Left ventricle myocardium inferior (tissue), 1 donor: ENCODE results near the gene ISM1. TPM values are rescaled to one million over a fixed set of nuclear protein-coding genes. Genes with fewer than 3 reads are reported as not detected.

Experiments used
- DNase-seq: peaks from one replicate; pipeline ENCODE4 v3.0.0-alpha.2; 2020
- H3K27ac ChIP-seq: fragments of 200-600 bp; replicated peaks from 2 replicates; pipeline ENCODE4 v1.8.0; 2021
- H3K27me3 ChIP-seq: fragments of 200-600 bp; 2 replicates; pipeline ENCODE4 v1.8.0; 2021; ENCODE audit warnings: low read depth
- H3K36me3 ChIP-seq: fragments of 200-600 bp; 2 replicates; pipeline ENCODE4 v1.8.0; 2021
- H3K4me1 ChIP-seq: fragments of 200-600 bp; 2 replicates; pipeline ENCODE4 v1.8.0; 2021
- H3K4me3 ChIP-seq: fragments of 200-600 bp; 2 replicates; pipeline ENCODE4 v1.8.0; 2021; ENCODE audit warnings: mild to moderate bottlenecking, moderate library complexity
- H3K9me3 ChIP-seq: fragments of 200-600 bp; replicated peaks from 2 replicates; pipeline ENCODE4 v1.8.0; 2021
- CTCF ChIP-seq: fragments of 200-600 bp; IDR thresholded peaks from 2 replicates; pipeline ENCODE4 v1.8.0; 2021; ENCODE audit warnings: antibody characterized with exemption, mild to moderate bottlenecking, borderline replicate concordance
- intact Hi-C: fragments of 100-400 bp; cut with micrococcal nuclease; formaldehyde crosslinking; loops from one replicate; pipeline ENCODE4 v1.11.0; 2022
- total RNA-seq: library from RNA; stranded (reverse); fragmentation: NEBNext Ultra II Directional; extraction: Animal tissue kit (Norgen Biotek cat#: 25700); gene quantifications from one replicate; pipeline ENCODE4 v1.2.1, GENCODE V29; 2021
- donor health status: DM: no; HTN: yes; CAD: no; lungs with severe emphysema.

The ISM1 gene
- total RNA-seq, 1 donor from 2014 or later: 1.3 TPM

GRCh38 chr20:13205425-13205824 lies 15.6 kb upstream of the ISM1 start:
- no peak overlapping the region for H3K4me3 ChIP-seq
- no peak for DNase-seq
- no peaks in the 10 kb centered on the region for H3K4me1 ChIP-seq
- intact Hi-C loops: no loop called here
- H3K9me3 ChIP-seq: no peaks in the 10 kb centered on the region
- H3K27ac ChIP-seq: no peak overlapping the region
- peaks cover 3% of the 10 kb centered on the region for H3K27me3 ChIP-seq
- TF ChIP-seq CTCF: no peak
- no peaks in the 10 kb centered on the region for H3K36me3 ChIP-seq

DNA sequence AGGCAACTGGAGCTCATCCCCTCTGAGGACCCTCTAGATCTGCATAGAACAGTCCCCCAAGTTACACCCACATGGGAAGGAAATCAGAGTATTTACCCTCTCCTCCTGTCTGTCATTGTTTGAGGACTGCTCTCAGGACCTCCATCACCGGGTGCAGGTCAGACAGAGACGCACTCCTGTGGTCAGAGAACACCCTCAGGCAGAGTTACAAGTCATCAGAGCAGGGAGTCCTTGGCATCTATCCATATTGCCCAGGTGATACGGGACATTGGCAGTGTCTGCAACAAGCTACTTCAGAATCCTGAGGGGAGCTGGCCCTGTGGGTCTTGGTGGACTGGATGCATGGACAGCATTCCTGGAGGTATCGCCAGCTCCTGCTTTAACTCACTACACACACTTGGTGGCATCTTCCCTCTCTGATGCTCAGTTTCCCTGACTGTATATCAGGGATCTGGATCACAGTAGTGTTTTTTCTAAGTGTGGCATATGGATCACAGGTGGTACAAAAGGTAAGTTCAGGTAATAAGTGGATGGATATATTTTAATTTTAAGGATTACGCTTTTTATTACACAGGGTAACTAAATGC lies 15.1 kb upstream of the ISM1 start:
- intact Hi-C loops: no loop called here
- H3K27ac ChIP-seq: no peak overlapping the region
- no peaks in the 10 kb centered on the region for H3K4me1 ChIP-seq
- H3K9me3 ChIP-seq: no peaks in the 10 kb centered on the region
- peaks cover 3% of the 10 kb centered on the region for H3K27me3 ChIP-seq
- no peaks in the 10 kb centered on the region for H3K36me3 ChIP-seq
- no peak for TF ChIP-seq CTCF
- DNase-seq: no peak
- H3K4me3 ChIP-seq: no peak overlapping the region

- intact Hi-C loops: no loop called here
These were observed 14.1 kb upstream of the ISM1 start for GRCh38 chr20:13207016-13207415.

GRCh38 chr20:13211956-13212618 lies 9.0 kb upstream of the ISM1 start:
- intact Hi-C loops: no loop called here
- DNase-seq: no peak
- no peaks in the 10 kb centered on the region for H3K9me3 ChIP-seq
- H3K36me3 ChIP-seq: no peaks in the 10 kb centered on the region
- TF ChIP-seq CTCF: no peak
- no peaks in the 10 kb centered on the region for H3K4me1 ChIP-seq
- no peak overlapping the region for H3K27ac ChIP-seq
- peaks cover 28% of the 10 kb centered on the region for H3K27me3 ChIP-seq
- H3K4me3 ChIP-seq: no peak overlapping the region

More at GRCh38 chr20:13207016-13207415, 14.1 kb upstream of the ISM1 start:
- Histone ChIP-seq H3K27ac (no peak overlapping the region), H3K4me1 (no peaks in the 10 kb centered on the region), H3K4me3 (no peak overlapping the region), H3K9me3 (no peaks in the 10 kb centered on the region), H3K27me3 (peaks cover 4% of the 10 kb centered on the region), H3K36me3 (no peaks in the 10 kb centered on the region)
- no peak for DNase-seq
- no peak for TF ChIP-seq CTCF

- H3K4me1 ChIP-seq: no peaks in the 10 kb centered on the region
- no peak for TF ChIP-seq CTCF
- no peak overlapping the region for H3K4me3 ChIP-seq
- H3K36me3 ChIP-seq: no peaks in the 10 kb centered on the region
- H3K27ac ChIP-seq: no peak overlapping the region
- DNase-seq: no peak
- intact Hi-C loops: no loop called here
- H3K27me3 ChIP-seq: peaks cover 35% of the 10 kb centered on the region
- no peaks in the 10 kb centered on the region for H3K9me3 ChIP-seq
These were observed 8.3 kb upstream of the ISM1 start for GRCh38 chr20:13212750-13213149.
